ENCODE results near the gene TSPAN31.

Gene TSPAN31

GRCh38 chr12:57727758-57728395, 17.0 kb upstream of the TSPAN31 start:
- peaks cover 4% of the 10 kb centered on the region for H3K4me1 Mint-ChIP-seq (ENCODE audit: low read depth)
- H3K4me3 Mint-ChIP-seq = no peak overlapping the region
- peaks cover 40% of the 10 kb centered on the region for H3K36me3 Mint-ChIP-seq (ENCODE audit: low read depth)
- H3K27me3 Mint-ChIP-seq = no peaks in the 10 kb centered on the region
- no peaks in the 10 kb centered on the region for H3K9me3 Mint-ChIP-seq
- H3K27ac Mint-ChIP-seq = no peak overlapping the region

- Mint-ChIP-seq H3K36me3 (ENCODE audit: low read depth) (peaks cover 54% of the 10 kb centered on the region), H3K27me3 (no peaks in the 10 kb centered on the region), H3K27ac (no peak overlapping the region), H3K4me3 (no peak overlapping the region), H3K9me3 (no peaks in the 10 kb centered on the region), H3K4me1 (ENCODE audit: low read depth) (peaks cover 4% of the 10 kb centered on the region)
These were observed 15.5 kb upstream of the TSPAN31 start for GRCh38 chr12:57729321-57729844.

GRCh38 chr12:57730336-57731067, 14.3 kb upstream of the TSPAN31 start:
- no peaks in the 10 kb centered on the region for H3K9me3 Mint-ChIP-seq
- H3K27ac Mint-ChIP-seq = no peak overlapping the region
- no peaks in the 10 kb centered on the region for H3K27me3 Mint-ChIP-seq
- H3K36me3 Mint-ChIP-seq (ENCODE audit: low read depth) = peaks cover 63% of the 10 kb centered on the region
- H3K4me1 Mint-ChIP-seq (ENCODE audit: low read depth) = peaks cover 6% of the 10 kb centered on the region
- no peak overlapping the region for H3K4me3 Mint-ChIP-seq

- no peaks in the 10 kb centered on the region for H3K27me3 Mint-ChIP-seq
- peaks cover 62% of the 10 kb centered on the region for H3K36me3 Mint-ChIP-seq (ENCODE audit: low read depth)
- H3K27ac Mint-ChIP-seq = no peak overlapping the region
- peaks cover 10% of the 10 kb centered on the region for H3K4me1 Mint-ChIP-seq (ENCODE audit: low read depth)
- H3K9me3 Mint-ChIP-seq = no peaks in the 10 kb centered on the region
- no peak overlapping the region for H3K4me3 Mint-ChIP-seq
These were observed 13.3 kb upstream of the TSPAN31 start for GRCh38 chr12:57731411-57732080.

GRCh38 chr12:57732270-57732669, 12.6 kb upstream of the TSPAN31 start:
- H3K27ac Mint-ChIP-seq = peak overlapping the region; percentile 34
- H3K27me3 Mint-ChIP-seq = no peaks in the 10 kb centered on the region
- no peaks in the 10 kb centered on the region for H3K9me3 Mint-ChIP-seq
- H3K4me1 Mint-ChIP-seq (ENCODE audit: low read depth) = peaks cover 15% of the 10 kb centered on the region
- no peak overlapping the region for H3K4me3 Mint-ChIP-seq
- peaks cover 66% of the 10 kb centered on the region for H3K36me3 Mint-ChIP-seq (ENCODE audit: low read depth)

- no peaks in the 10 kb centered on the region for H3K27me3 Mint-ChIP-seq
- H3K27ac Mint-ChIP-seq = no peak overlapping the region
- H3K36me3 Mint-ChIP-seq (ENCODE audit: low read depth) = peaks cover 62% of the 10 kb centered on the region
- no peaks in the 10 kb centered on the region for H3K9me3 Mint-ChIP-seq
- H3K4me3 Mint-ChIP-seq = no peak overlapping the region
- peaks cover 15% of the 10 kb centered on the region for H3K4me1 Mint-ChIP-seq (ENCODE audit: low read depth)
These were observed 11.9 kb upstream of the TSPAN31 start for GRCh38 chr12:57732726-57733593.

- Mint-ChIP-seq H3K27ac (no peak overlapping the region), H3K4me1 (ENCODE audit: low read depth) (peaks cover 16% of the 10 kb centered on the region), H3K36me3 (ENCODE audit: low read depth) (peaks cover 56% of the 10 kb centered on the region), H3K9me3 (no peaks in the 10 kb centered on the region), H3K4me3 (no peak overlapping the region), H3K27me3 (no peaks in the 10 kb centered on the region)
These were observed 10.9 kb upstream of the TSPAN31 start for GRCh38 chr12:57733928-57734327.

- Mint-ChIP-seq H3K36me3 (ENCODE audit: low read depth) (peaks cover 62% of the 10 kb centered on the region), H3K4me3 (no peak overlapping the region), H3K27ac (no peak overlapping the region), H3K4me1 (ENCODE audit: low read depth) (peaks cover 23% of the 10 kb centered on the region), H3K27me3 (no peaks in the 10 kb centered on the region), H3K9me3 (no peaks in the 10 kb centered on the region)
These were observed 10.2 kb upstream of the TSPAN31 start for GRCh38 chr12:57734591-57734990.

GRCh38 chr12:57735198-57735855, 9.5 kb upstream of the TSPAN31 start:
- no peaks in the 10 kb centered on the region for H3K27me3 Mint-ChIP-seq
- peak overlapping the region; percentile 70 for H3K27ac Mint-ChIP-seq
- H3K9me3 Mint-ChIP-seq = no peaks in the 10 kb centered on the region
- no peak overlapping the region for H3K4me3 Mint-ChIP-seq
- peaks cover 29% of the 10 kb centered on the region for H3K4me1 Mint-ChIP-seq (ENCODE audit: low read depth)
- peaks cover 55% of the 10 kb centered on the region for H3K36me3 Mint-ChIP-seq (ENCODE audit: low read depth)

- H3K4me1 Mint-ChIP-seq (ENCODE audit: low read depth) = peaks cover 38% of the 10 kb centered on the region
- no peak overlapping the region for H3K4me3 Mint-ChIP-seq
- peaks cover 49% of the 10 kb centered on the region for H3K36me3 Mint-ChIP-seq (ENCODE audit: low read depth)
- H3K27me3 Mint-ChIP-seq = no peaks in the 10 kb centered on the region
- H3K9me3 Mint-ChIP-seq = no peaks in the 10 kb centered on the region
- H3K27ac Mint-ChIP-seq = no peak overlapping the region
These were observed 8.7 kb upstream of the TSPAN31 start for GRCh38 chr12:57735952-57736740.

GRCh38 chr12:57736741-57737466, 7.9 kb upstream of the TSPAN31 start:
- H3K4me3 Mint-ChIP-seq = no peak overlapping the region
- no peaks in the 10 kb centered on the region for H3K9me3 Mint-ChIP-seq
- H3K36me3 Mint-ChIP-seq (ENCODE audit: low read depth) = peaks cover 45% of the 10 kb centered on the region
- no peaks in the 10 kb centered on the region for H3K27me3 Mint-ChIP-seq
- peaks cover 41% of the 10 kb centered on the region for H3K4me1 Mint-ChIP-seq (ENCODE audit: low read depth)
- no peak overlapping the region for H3K27ac Mint-ChIP-seq

GRCh38 chr12:57737467-57738460, 7.1 kb upstream of the TSPAN31 start:
- no peaks in the 10 kb centered on the region for H3K9me3 Mint-ChIP-seq
- peaks cover 47% of the 10 kb centered on the region for H3K4me1 Mint-ChIP-seq (ENCODE audit: low read depth)
- H3K27me3 Mint-ChIP-seq = no peaks in the 10 kb centered on the region

More at GRCh38 chr12:57737467-57738460, 7.1 kb upstream of the TSPAN31 start:
- Mint-ChIP-seq H3K36me3 (ENCODE audit: low read depth) (peaks cover 38% of the 10 kb centered on the region), H3K4me3 (no peak overlapping the region), H3K27ac (no peak overlapping the region)
